Neural cell (in vitro differentiated cells): Measurements from ENCODE around the gene SDCBP2. TPM values are rescaled to one million over a fixed set of nuclear protein-coding genes. Genes with fewer than 3 reads are reported as not detected.
A peak's percentile ranks its signal among the peaks of the same experiment; 100 is the strongest.

Experiments
- H2AFZ ChIP-seq: fragments of 200-600, 300-800 bp; sonication (generic), shearing (Covaris generic); 2 replicates; pipeline ENCODE4 v1.6.0; 2014; ENCODE audit warnings: low read depth, mild to moderate bottlenecking, antibody characterized with exemption, low read length, moderate library complexity
- H3F3A ChIP-seq: fragments of 200-600 bp; shearing (Covaris generic); 2 replicates; pipeline ENCODE4 v1.6.1; 2016; ENCODE audit warnings: mild to moderate bottlenecking, moderate library complexity, mixed read lengths, antibody characterized with exemption, low read length; ENCODE audit not compliant: insufficient read depth, poor library complexity, severe bottlenecking
- H3K27ac ChIP-seq: fragments of 200-600, 300-800 bp; sonication (generic), shearing (Covaris generic); 2 replicates; pipeline ENCODE4 v1.5.1; 2014; ENCODE audit warnings: mild to moderate bottlenecking, low read length, moderate library complexity
- H3K27me3 ChIP-seq: fragments of 300-800, 200-600 bp; sonication (generic), shearing (Covaris generic); 2 replicates; pipeline ENCODE4 v1.6.0; 2014; ENCODE audit warnings: mild to moderate bottlenecking, low read depth, low read length, moderate library complexity; ENCODE audit not compliant: insufficient read depth
- H3K36me3 ChIP-seq: fragments of 300-800, 200-600 bp; sonication (generic), shearing (Covaris generic); 2 replicates; pipeline ENCODE4 v1.5.1; 2014; ENCODE audit warnings: mild to moderate bottlenecking, antibody characterized with exemption, low read length, moderate library complexity; ENCODE audit not compliant: insufficient read depth
- H3K4me2 ChIP-seq: fragments of 300-800, 200-600 bp; sonication (generic), shearing (Covaris generic); 2 replicates; pipeline ENCODE4 v1.6.0; 2014; ENCODE audit warnings: mild to moderate bottlenecking, low read length
- H3K4me3 ChIP-seq: fragments of 300-800, 200-600 bp; sonication (generic), shearing (Covaris generic); 2 replicates; pipeline ENCODE4 v1.5.1; 2014; ENCODE audit warnings: mild to moderate bottlenecking, low read length, moderate library complexity
- H3K79me2 ChIP-seq: fragments of 200-600 bp; shearing (Covaris generic); replicated peaks from 2 replicates; pipeline ENCODE4 v1.6.0; 2014; ENCODE audit warnings: mild to moderate bottlenecking, low read length, moderate library complexity; ENCODE audit not compliant: insufficient read depth
- H3K9ac ChIP-seq: fragments of 300-800, 200-600 bp; sonication (generic), shearing (Covaris generic); 2 replicates; pipeline ENCODE4 v1.6.1; 2016; ENCODE audit warnings: mild to moderate bottlenecking, low read length, mixed read lengths
- H3K9me2 ChIP-seq: fragments of 200-600 bp; shearing (Covaris generic); 2 replicates; pipeline ENCODE4 v1.6.1; 2016; ENCODE audit warnings: mild to moderate bottlenecking, low read length, mixed read lengths; ENCODE audit not compliant: insufficient read depth
- H3K9me3 ChIP-seq: fragments of 200-600, 300-800 bp; sonication (generic), shearing (Covaris generic); 2 replicates; pipeline ENCODE4 v1.6.1; 2016; ENCODE audit warnings: mild to moderate bottlenecking, mixed run types, low read length, moderate library complexity, mixed read lengths
- H4K20me1 ChIP-seq: fragments of 200-600 bp; shearing (Covaris generic); 2 replicates; pipeline ENCODE4 v1.6.1; 2016; ENCODE audit warnings: mild to moderate bottlenecking, mixed run types; ENCODE audit not compliant: insufficient read depth
- CTCF ChIP-seq: fragments of 450-650 bp; IDR thresholded peaks from 2 replicates; pipeline ENCODE4 v1.5.1; 2014; ENCODE audit warnings: antibody characterized with exemption, mild to moderate bottlenecking, moderate library complexity; ENCODE audit not compliant: poor library complexity, severe bottlenecking
- EP300 ChIP-seq: fragments of 450-650 bp; conservative IDR thresholded peaks from 2 replicates; pipeline ENCODE4 v1.6.1; 2014; ENCODE audit warnings: antibody characterized with exemption, mild to moderate bottlenecking, moderate library complexity; ENCODE audit not compliant: poor library complexity, severe bottlenecking
- EZH2 ChIP-seq: fragments of 200-600, 300-800 bp; shearing (Covaris generic), sonication (generic); IDR thresholded peaks from 2 replicates; pipeline ENCODE4 v1.6.1; 2014; ENCODE audit warnings: antibody characterized with exemption, low read length, borderline replicate concordance, mild to moderate bottlenecking; ENCODE audit not compliant: insufficient read depth, poor library complexity, severe bottlenecking
- MXI1 ChIP-seq: fragments of 450-650 bp; conservative IDR thresholded peaks from 2 replicates; pipeline ENCODE4 v1.6.1; 2014; ENCODE audit warnings: antibody characterized with exemption, mild to moderate bottlenecking; ENCODE audit not compliant: poor library complexity, severe bottlenecking
- POLR2AphosphoS5 ChIP-seq: IDR thresholded peaks from 2 replicates; pipeline ENCODE4 v1.6.1; 2012
- RAD21 ChIP-seq: fragments of 450-650 bp; conservative IDR thresholded peaks from 2 replicates; pipeline ENCODE4 v1.6.1; 2014; ENCODE audit warnings: antibody characterized with exemption, mild to moderate bottlenecking, moderate library complexity
- REST ChIP-seq: IDR thresholded peaks from 2 replicates; pipeline ENCODE4 v1.6.1; 2012; ENCODE audit warnings: borderline replicate concordance
- SMC3 ChIP-seq: fragments of 450-650 bp; conservative IDR thresholded peaks from 2 replicates; pipeline ENCODE4 v1.6.1; 2014; ENCODE audit warnings: antibody characterized with exemption, mild to moderate bottlenecking, moderate library complexity; ENCODE audit not compliant: poor library complexity
- TAF1 ChIP-seq: IDR thresholded peaks from 2 replicates; pipeline ENCODE4 v1.6.1; 2012; ENCODE audit warnings: low read depth
- polyA plus RNA-seq: library from polyadenylated mRNA; depleted of rRNA; stranded (reverse); fragments of >200 nt; gene quantifications from 2 replicates; pipeline ENCODE4 v1.2.3, GENCODE V29; 2014

SDCBP2 gene
- polyA plus RNA-seq, 1 donor from 2014 or later: 5.2 TPM

GRCh38 chr20:1269235-1269634 lies 59.7 kb downstream of the SDCBP2 start:
- Histone ChIP-seq H3K9me3 (no peaks in the 10 kb centered on the region), H3K4me3 (no peak overlapping the region), H3K4me2 (no peak overlapping the region), H3K9me2 (no peaks in the 10 kb centered on the region), H4K20me1 (no peaks in the 10 kb centered on the region), H3K27me3 (no peaks in the 10 kb centered on the region), H3K9ac (no peak overlapping the region), H3K79me2 (no peaks in the 10 kb centered on the region), H3F3A (no peaks in the 10 kb centered on the region), H3K36me3 (peaks cover 6% of the 10 kb centered on the region), H3K27ac (no peak overlapping the region), H2AFZ (no peak overlapping the region)
- TF ChIP-seq RAD21 (no peak), CTCF (no peak), TAF1 (no peak), EP300 (no peak), SMC3 (no peak), EZH2 (no peak), MXI1 (no peak), REST (no peak), POLR2AphosphoS5 (no peak)

- no peak for TF ChIP-seq TAF1
- no peak for TF ChIP-seq REST
- no peak for TF ChIP-seq RAD21
- TF ChIP-seq EZH2: no peak
- TF ChIP-seq MXI1: no peak
- no peak for TF ChIP-seq POLR2AphosphoS5
- TF ChIP-seq SMC3: no peak
- TF ChIP-seq EP300: no peak
- no peak for TF ChIP-seq CTCF
- no peak overlapping the region for H3K9ac ChIP-seq
- no peaks in the 10 kb centered on the region for H3K9me3 ChIP-seq
- H3K27me3 ChIP-seq: no peaks in the 10 kb centered on the region
- H4K20me1 ChIP-seq: no peaks in the 10 kb centered on the region
- no peak overlapping the region for H3K27ac ChIP-seq
- peak overlapping the region; percentile 93 for H3K4me3 ChIP-seq
- H3F3A ChIP-seq: no peaks in the 10 kb centered on the region
- H3K9me2 ChIP-seq: no peaks in the 10 kb centered on the region
- H3K4me2 ChIP-seq: no peak overlapping the region
- H3K36me3 ChIP-seq: peaks cover 6% of the 10 kb centered on the region
- H3K79me2 ChIP-seq: no peaks in the 10 kb centered on the region
- H2AFZ ChIP-seq: no peak overlapping the region
Observed at GRCh38 chr20:1267809-1268374, 61.0 kb downstream of the SDCBP2 start.
